ENCODE measurements around the gene PLCB3.
A peak's percentile ranks its signal among the peaks of the same experiment; 100 is the strongest.

The PLCB3 gene

DNA sequence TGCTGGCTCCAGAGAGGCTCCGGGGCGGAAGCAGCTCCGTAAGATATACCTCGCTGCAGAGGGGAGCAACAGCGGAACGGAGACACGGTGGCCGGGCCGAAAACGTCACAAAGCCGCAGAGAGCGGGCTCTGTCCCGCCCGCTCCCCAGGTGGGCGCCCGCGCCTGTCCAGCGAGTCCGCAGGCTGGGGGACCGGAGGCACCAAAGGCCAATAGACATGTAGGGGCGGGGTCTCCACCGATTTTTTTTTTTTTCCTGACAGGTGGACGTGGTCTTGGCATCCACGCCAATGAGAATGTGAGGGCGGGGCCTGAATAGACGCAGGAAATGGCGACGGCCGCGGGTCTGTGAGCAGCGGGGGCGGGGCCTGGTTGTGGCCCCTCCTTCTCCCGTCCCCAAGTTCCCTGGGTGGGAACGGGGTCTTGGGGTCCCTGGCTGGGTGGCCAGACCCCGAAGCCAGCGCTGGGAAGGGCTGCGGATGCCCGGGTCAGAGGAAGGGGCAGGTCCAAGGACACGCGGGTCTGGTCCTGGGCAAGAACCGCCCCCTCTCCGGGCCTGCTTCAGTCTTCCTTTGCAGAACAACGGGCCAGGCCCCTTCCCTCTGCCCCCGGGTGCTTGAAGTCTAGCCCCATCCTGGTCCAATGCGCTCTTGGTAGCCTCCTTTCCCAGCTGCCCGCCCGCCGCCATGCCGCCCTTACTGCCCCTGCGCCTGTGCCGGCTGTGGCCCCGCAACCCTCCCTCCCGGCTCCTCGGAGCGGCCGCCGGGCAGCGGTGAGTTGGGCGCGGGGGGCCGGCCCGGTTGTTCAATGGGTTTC lies 21.0 kb upstream of the PLCB3 start, which contains the start of gene DNAJC4:
TSS of gene DNAJC4 (plus strand) at position 378 of the 814 bp plus-strand sequence. CDS start at position 685, 307 bp downstream.
- in situ Hi-C loops (cut with MboI; ENCODE audit: low sequenced_read_pairs, unreplicated experiment): no loop called here
- DNase-seq (ENCODE audit: low spot score): peak; percentile 92
- no peak for TF ChIP-seq CTCF (IDR thresholded peaks at IDR 0.05; ENCODE audit: borderline replicate concordance, control extremely low read depth, extremely low read depth, insufficient read depth, missing control alignments)

DNA sequence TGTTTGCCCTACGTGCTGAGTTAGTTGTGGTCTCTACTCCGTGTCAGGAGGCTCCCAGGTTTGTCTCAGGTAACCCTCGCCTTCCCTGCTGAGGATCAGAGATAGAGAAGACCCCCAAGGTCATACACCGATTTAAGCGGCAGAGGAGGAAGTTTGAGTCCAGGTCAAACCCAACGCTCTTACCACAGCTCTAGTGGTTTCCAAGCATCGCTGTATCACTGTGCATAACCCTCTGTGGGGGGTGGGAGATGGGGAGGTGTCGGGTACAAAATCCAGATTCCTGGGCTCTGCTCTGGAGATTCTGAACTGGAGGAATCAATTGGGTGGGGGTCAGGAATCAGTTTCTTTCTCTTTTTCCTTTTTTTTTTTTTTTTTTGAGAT lies 20.4 kb upstream of the PLCB3 start:
- no peak for DNase-seq (ENCODE audit: low spot score)
- in situ Hi-C loops (cut with MboI; ENCODE audit: low sequenced_read_pairs, unreplicated experiment): no loop called here
- TF ChIP-seq CTCF (IDR thresholded peaks at IDR 0.05; ENCODE audit: borderline replicate concordance, control extremely low read depth, extremely low read depth, insufficient read depth, missing control alignments): no peak

DNA sequence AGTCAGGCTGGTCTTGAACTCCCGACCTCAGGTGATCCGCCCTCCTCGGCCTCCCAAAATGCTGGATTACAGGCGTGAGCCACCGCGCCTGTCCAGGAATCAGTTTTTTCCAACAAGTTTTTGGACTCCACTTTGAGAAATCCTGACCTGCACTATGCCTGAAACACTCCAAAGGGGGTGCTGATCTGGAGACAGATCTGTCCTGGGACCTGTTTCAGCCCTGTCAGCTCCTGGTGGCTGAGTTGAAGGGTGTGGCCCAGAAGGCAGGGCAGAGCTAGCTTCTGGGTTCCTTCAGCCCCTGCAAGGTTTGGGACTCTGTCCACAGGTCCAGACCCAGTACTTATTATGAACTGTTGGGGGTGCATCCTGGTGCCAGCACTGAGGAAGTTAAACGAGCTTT lies 19.8 kb upstream of the PLCB3 start:
- in situ Hi-C loops (cut with MboI; ENCODE audit: low sequenced_read_pairs, unreplicated experiment): no loop called here
- DNase-seq (ENCODE audit: low spot score): no peak
- no peak for TF ChIP-seq CTCF (IDR thresholded peaks at IDR 0.05; ENCODE audit: borderline replicate concordance, control extremely low read depth, extremely low read depth, insufficient read depth, missing control alignments)

DNA sequence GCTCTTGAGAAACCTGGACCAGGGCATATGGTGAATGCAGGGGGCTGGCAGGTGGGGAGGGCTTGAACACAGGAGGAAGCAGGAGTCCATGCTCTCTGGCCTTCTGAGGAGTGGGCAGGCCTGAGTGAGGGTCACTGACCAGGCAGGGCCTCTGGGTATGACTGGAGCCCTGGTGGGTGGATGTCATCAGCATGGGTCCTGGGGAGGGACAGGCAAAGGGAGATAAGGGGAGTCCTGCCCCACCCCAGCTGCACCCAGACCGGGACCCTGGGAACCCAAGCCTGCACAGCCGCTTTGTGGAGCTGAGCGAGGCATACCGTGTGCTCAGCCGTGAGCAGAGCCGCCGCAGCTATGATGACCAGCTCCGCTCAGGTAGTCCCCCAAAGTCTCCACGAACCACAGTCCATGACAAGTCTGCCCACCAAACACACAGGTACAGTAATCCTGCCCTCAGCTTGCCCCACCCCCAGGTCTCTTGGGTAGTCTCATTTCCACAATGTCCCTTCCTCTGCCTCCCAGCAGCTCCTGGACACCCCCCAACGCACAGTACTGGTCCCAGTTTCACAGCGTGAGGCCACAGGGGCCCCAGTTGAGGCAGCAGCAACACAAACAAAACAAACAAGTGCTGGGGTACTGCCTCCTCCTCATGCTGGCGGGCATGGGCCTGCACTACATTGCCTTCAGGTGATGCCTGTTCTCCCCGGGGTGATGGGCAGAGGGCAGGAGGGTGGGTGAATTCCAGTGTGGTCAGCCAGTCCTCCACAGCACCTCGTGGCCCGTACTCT lies 19.0 kb upstream of the PLCB3 start:
- in situ Hi-C loops (cut with MboI; ENCODE audit: low sequenced_read_pairs, unreplicated experiment): no loop called here
- no peak for DNase-seq (ENCODE audit: low spot score)
- no peak for TF ChIP-seq CTCF (IDR thresholded peaks at IDR 0.05; ENCODE audit: borderline replicate concordance, control extremely low read depth, extremely low read depth, insufficient read depth, missing control alignments)

DNA sequence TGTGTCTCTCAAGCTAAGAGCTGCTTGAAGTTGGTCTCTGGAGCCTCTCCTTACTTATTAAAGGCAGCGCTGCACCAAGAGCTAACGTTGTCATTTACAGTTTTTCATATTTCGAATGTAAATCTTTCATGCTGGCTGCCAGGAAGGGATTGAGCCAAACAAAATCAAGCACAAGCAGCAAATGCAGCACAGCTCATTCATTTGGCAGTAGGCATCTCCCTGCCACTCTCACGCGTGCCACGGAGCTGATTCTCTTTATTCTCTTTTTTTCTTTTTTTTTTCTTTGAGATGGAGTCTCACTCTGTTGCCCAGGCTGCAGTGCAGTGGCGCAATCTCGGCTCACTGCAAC lies 18.4 kb upstream of the PLCB3 start:
- TF ChIP-seq CTCF (IDR thresholded peaks at IDR 0.05; ENCODE audit: borderline replicate concordance, control extremely low read depth, extremely low read depth, insufficient read depth, missing control alignments): no peak
- DNase-seq (ENCODE audit: low spot score): no peak
- in situ Hi-C loops (cut with MboI; ENCODE audit: low sequenced_read_pairs, unreplicated experiment): no loop called here

DNA sequence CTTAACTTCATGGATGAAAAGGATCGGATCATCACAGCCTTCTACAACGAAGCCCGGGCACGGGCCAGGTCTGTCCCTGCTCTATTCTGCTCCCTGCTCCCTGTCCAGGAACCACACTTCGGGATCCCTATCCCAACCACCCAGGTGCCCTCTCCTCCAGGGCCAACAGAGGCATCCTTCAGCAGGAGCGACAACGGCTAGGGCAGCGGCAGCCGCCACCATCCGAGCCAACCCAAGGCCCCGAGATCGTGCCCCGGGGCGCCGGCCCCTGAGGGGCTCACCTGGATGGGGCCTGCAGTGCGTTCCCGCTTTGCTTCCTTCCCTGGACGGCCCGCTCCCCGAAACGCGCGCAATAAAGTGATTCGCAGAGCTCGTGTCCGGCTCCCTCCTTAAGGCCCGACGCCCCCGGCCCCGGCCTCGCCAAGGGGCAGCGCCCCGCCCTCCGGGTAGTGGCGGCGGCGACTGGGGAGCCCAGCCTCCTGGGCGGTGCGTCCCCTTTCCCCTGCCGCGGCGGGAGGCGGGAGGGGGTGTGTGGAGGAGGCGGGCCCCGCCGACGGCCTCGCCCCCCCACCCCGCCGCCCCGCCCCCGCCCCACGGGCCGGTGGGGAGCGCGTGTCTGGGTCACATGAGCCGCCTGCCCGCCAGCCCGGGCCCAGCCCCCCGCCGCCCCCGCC lies 17.3 kb upstream of the PLCB3 start, which contains the start of gene VEGFB:
TSS of gene VEGFB (plus strand) at position 672 of the 674 bp plus-strand sequence. CDS start 250 bp downstream, outside the sequence.
- DNase-seq (ENCODE audit: low spot score): peak; percentile 89
- TF ChIP-seq CTCF (IDR thresholded peaks at IDR 0.05; ENCODE audit: borderline replicate concordance, control extremely low read depth, extremely low read depth, insufficient read depth, missing control alignments): no peak
- in situ Hi-C loops (cut with MboI; ENCODE audit: low sequenced_read_pairs, unreplicated experiment): no loop called here

Measured in GM13976 (cell line).